ENCODE results near the gene ISCU.

DNA sequence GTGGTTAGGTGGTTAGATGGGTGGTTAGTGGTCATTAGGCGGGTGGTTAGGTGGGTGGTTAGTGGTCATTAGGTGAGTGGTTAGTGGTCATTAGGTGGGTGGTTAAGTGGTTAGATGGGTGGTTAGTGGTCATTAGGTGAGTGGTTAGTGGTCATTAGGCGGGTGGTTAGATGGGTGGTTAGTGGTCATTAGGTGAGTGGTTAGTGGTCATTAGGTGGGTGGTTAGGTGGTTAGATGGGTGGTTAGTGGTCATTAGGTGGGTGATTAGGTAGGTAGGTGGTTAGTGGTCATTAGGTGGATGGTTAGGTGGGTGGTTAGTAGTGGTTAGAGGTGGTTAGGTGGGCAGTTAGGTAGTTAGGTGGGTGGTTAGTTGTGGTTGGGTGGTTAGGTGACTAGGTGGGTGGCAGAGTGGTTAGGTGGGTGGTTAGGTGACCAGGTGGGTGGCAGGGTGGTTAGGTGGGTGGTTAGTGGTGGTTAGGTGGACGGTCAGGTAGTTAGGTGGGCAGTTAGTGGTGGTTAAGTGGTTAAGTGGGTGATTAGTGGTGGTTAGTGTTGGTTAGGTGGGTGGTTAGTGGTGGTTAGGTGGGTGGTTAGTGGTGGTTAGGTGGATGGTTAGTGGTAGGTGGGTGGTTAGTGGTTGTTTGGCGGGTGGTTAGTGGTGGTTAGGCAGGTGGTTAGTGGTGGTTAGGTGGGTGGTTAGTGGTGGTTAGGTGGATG is 43.5 kb downstream of the ISCU start:
- TF ChIP-seq SUZ12 (IDR thresholded peaks at IDR 0.05; ENCODE audit: extremely low read depth, insufficient read depth, insufficient read length) (no peak), YY1 (IDR thresholded peaks at IDR 0.05; ENCODE audit: insufficient read depth, insufficient read length) (no peak)

Data from NT2/D1 (cell line).